A673 (cell line): ENCODE results near the gene THOC6. TPM values are rescaled to one million over a fixed set of nuclear protein-coding genes. Genes with fewer than 3 reads are reported as not detected.

Source experiments
- BruUV-seq: library from RNA; stranded (reverse); fragments of 400-500 nt; replicated peaks from 2 replicates; lab custom pipeline; 2021; lab: Mats Ljungman, UMichigan
- CTCF ChIA-PET: fragments of 300-600 bp; sonication (Branson Sonifier 250); formaldehyde crosslinking; loops from one replicate; lab custom pipeline; 2022; ENCODE audit warnings: antibody characterized with exemption; lab: Charles Lee
- POLR2A ChIA-PET: fragments of 300-600 bp; sonication (Branson Sonifier 250); formaldehyde crosslinking; loops from one replicate; lab custom pipeline; 2022; ENCODE audit warnings: antibody characterized with exemption; ENCODE audit not compliant: low non-redundant PET; lab: Charles Lee
- DNase-seq: peaks from one replicate; pipeline ENCODE4 v3.0.0-alpha.2; 2015; ENCODE audit warnings: low spot score
- H3K27ac ChIP-seq: fragments of 200-600 bp; sonication (generic); 2 replicates; pipeline ENCODE4 v1.5.1; 2016; ENCODE audit warnings: mixed run types, low read depth, mild to moderate bottlenecking, mixed read lengths, antibody characterized with exemption, low read length; ENCODE audit not compliant: poor library complexity, severe bottlenecking
- H3K27me3 ChIP-seq: fragments of 200-600 bp; sonication (generic); replicated peaks from 2 replicates; pipeline ENCODE4 v1.6.1; 2017; ENCODE audit warnings: mixed run types, low read depth, mild to moderate bottlenecking, mixed read lengths, antibody characterized with exemption, low read length; ENCODE audit not compliant: insufficient read depth, poor library complexity
- H3K36me3 ChIP-seq: fragments of 200-600 bp; sonication (generic); 2 replicates; pipeline ENCODE4 v1.6.1; 2016; ENCODE audit warnings: mixed run types, mild to moderate bottlenecking, mixed read lengths, antibody characterized with exemption, low read length; ENCODE audit not compliant: insufficient read depth, poor library complexity, severe bottlenecking
- H3K4me1 ChIP-seq: fragments of 200-600 bp; sonication (generic); 2 replicates; pipeline ENCODE4 v1.6.1; 2017; ENCODE audit warnings: mixed run types, mild to moderate bottlenecking, mixed read lengths, antibody characterized with exemption, low read length; ENCODE audit not compliant: insufficient read depth, poor library complexity, severe bottlenecking
- H3K4me3 ChIP-seq: fragments of 200-600 bp; sonication (generic); 2 replicates; pipeline ENCODE4 v1.5.1; 2016; ENCODE audit warnings: low read depth, mixed run types, mild to moderate bottlenecking, mixed read lengths, low read length; ENCODE audit not compliant: poor library complexity, severe bottlenecking
- H3K9me3 ChIP-seq: fragments of 200-600 bp; sonication (generic); 2 replicates; pipeline ENCODE4 v1.6.1; 2016; ENCODE audit warnings: mixed run types, low read depth, mild to moderate bottlenecking, mixed read lengths, antibody characterized with exemption, low read length; ENCODE audit not compliant: poor library complexity, severe bottlenecking
- CTCF ChIP-seq: fragments of 300-800, 200-600 bp; sonication (generic); conservative IDR thresholded peaks from 2 replicates; pipeline ENCODE4 v1.5.1; 2017; ENCODE audit warnings: low read depth, mild to moderate bottlenecking, antibody characterized with exemption, low read length, moderate library complexity, mixed read lengths
- EZH2 ChIP-seq: fragments of 200-600 bp; sonication (generic); IDR thresholded peaks from 2 replicates; pipeline ENCODE4 v1.6.1; 2017; ENCODE audit warnings: borderline replicate concordance, low read depth, mild to moderate bottlenecking, mixed read lengths, antibody characterized with exemption, low read length; ENCODE audit not compliant: poor library complexity, severe bottlenecking
- intact Hi-C: fragments of 100-400 bp; cut with micrococcal nuclease; formaldehyde crosslinking; loops from one replicate; pipeline ENCODE4 v1.10.0; 2022; ENCODE audit not compliant: unreplicated experiment
- total RNA-seq: library from RNA; stranded (reverse); gene quantifications from 2 replicates; pipeline ENCODE4 v1.2.3, GENCODE V29; 2021

Gene THOC6
- total RNA-seq, 1 experiment from 2014 or later, result 59.3 TPM

GRCh38 chr16:3004319-3004718 lies 19.5 kb upstream of the THOC6 start:
- ChIA-PET CTCF (interaction anchor here (0.7 to 1.6 kb wide), 4 partner anchors 16 to 27 kb away, joined by 3 to 15 read pairs (median 4); partner anchors contain the start of genes HCFC1R1, THOC6 and TNFRSF12A), POLR2A (interaction anchor here (0.8 kb wide), 1 partner anchor 131 kb away, joined by 4 read pairs; the partner anchor contains the start of gene ZNF213)
- intact Hi-C loops, result loop anchor here (1.0 kb wide), 2 partner anchors 24 to 35 kb away; partner anchors contain the start of gene PAQR4
- Histone ChIP-seq H3K9me3 (no peaks in the 10 kb centered on the region), H3K36me3 (no peaks in the 10 kb centered on the region), H3K4me3 (no peak overlapping the region), H3K27me3 (peaks cover 63% of the 10 kb centered on the region), H3K4me1 (peaks cover 4% of the 10 kb centered on the region), H3K27ac (no peak overlapping the region)
- no peak for DNase-seq
- no peak for TF ChIP-seq CTCF
- TF ChIP-seq EZH2, result no peak
- no TSS peak for BruUV-seq

- H3K4me3 ChIP-seq, result no peak overlapping the region
- ChIA-PET CTCF (interaction anchor here (1.1 kb wide), 1 partner anchor 27 kb away, joined by 3 read pairs; no protein-coding TSS in a partner anchor), POLR2A (no interaction called here)
- H3K36me3 ChIP-seq, result no peaks in the 10 kb centered on the region
- intact Hi-C loops, result loop anchor here (1.0 kb wide), 2 partner anchors 23 to 36 kb away; partner anchors contain the start of gene PAQR4
- no peak for DNase-seq
- TF ChIP-seq EZH2, result peak; percentile 56
- no peak for TF ChIP-seq CTCF
- peaks cover 63% of the 10 kb centered on the region for H3K27me3 ChIP-seq
- H3K4me1 ChIP-seq, result peaks cover 4% of the 10 kb centered on the region
- no peaks in the 10 kb centered on the region for H3K9me3 ChIP-seq
- no peak overlapping the region for H3K27ac ChIP-seq
- no TSS peak for BruUV-seq
Measured at GRCh38 chr16:3004781-3005284, 19.0 kb upstream of the THOC6 start.

GRCh38 chr16:3007059-3007956 lies 16.5 kb upstream of the THOC6 start:
- H3K27ac ChIP-seq, result no peak overlapping the region
- BruUV-seq, result no TSS peak
- intact Hi-C loops, result no loop called here
- DNase-seq, result no peak
- no peak overlapping the region for H3K4me3 ChIP-seq
- peaks cover 4% of the 10 kb centered on the region for H3K4me1 ChIP-seq
- ChIA-PET CTCF (interaction anchor here (0.6 kb wide), 1 partner anchor 153 kb away, joined by 3 read pairs; no protein-coding TSS in a partner anchor), POLR2A (no interaction called here)
- TF ChIP-seq EZH2 (no peak), CTCF (no peak)
- no peaks in the 10 kb centered on the region for H3K9me3 ChIP-seq
- no peaks in the 10 kb centered on the region for H3K36me3 ChIP-seq
- peaks cover 67% of the 10 kb centered on the region for H3K27me3 ChIP-seq
